H1 (cell line): ENCODE results near the gene SGMS1.

Experiments
- EZH2 ChIP-seq: fragments of 200-600 bp; sonication (generic); IDR thresholded peaks from 2 replicates; pipeline ENCODE4 v1.7.1; 2012; ENCODE audit warnings: low read depth, mild to moderate bottlenecking, moderate library complexity, low read length, inconsistent platforms; ENCODE audit not compliant: severe bottlenecking
- RXRA ChIP-seq: IDR thresholded peaks from 2 replicates; pipeline ENCODE4 v1.6.1; 2011; ENCODE audit warnings: low read depth, mild to moderate bottlenecking, low read length, moderate library complexity; ENCODE audit not compliant: insufficient read depth
- SP2 ChIP-seq: IDR thresholded peaks from 2 replicates; pipeline ENCODE4 v1.6.1; 2012; ENCODE audit warnings: mild to moderate bottlenecking, low read length, inconsistent platforms
- ZNF274 ChIP-seq: IDR thresholded peaks from 2 replicates; pipeline ENCODE4 v1.7.0; 2012; ENCODE audit warnings: low read length, borderline replicate concordance; ENCODE audit errors: extremely low read depth
- TF ChIP-seq, protein P1 (sequence below): IDR thresholded peaks from 2 replicates; pipeline ENCODE4 v1.6.1; 2011; ENCODE audit warnings: low read length, improper control_type of control experiment

DNA sequence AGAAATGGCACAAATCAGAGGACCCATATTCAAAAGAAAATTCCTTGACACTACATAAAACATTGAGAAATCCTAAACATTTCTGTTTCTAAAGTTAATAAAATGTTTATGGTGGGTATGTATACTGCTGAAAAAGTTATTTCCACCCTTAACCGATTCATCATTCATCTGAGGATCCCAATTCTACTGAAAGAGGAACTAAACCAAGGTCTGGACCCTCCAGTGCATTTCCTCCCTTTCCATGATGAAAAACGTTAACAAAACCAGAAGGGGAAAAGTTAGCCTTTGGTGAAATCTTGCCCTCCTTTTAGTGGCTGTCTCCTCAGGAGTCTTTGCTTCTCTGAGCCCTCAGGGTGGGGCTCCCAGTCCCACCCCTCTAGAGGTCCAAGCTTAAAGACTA is 227.9 kb downstream of the SGMS1 start:
- TF ChIP-seq ZNF274 (no peak), EZH2 (no peak), RXRA (no peak), SP2 (no peak)
- TF ChIP-seq, protein P1, sequence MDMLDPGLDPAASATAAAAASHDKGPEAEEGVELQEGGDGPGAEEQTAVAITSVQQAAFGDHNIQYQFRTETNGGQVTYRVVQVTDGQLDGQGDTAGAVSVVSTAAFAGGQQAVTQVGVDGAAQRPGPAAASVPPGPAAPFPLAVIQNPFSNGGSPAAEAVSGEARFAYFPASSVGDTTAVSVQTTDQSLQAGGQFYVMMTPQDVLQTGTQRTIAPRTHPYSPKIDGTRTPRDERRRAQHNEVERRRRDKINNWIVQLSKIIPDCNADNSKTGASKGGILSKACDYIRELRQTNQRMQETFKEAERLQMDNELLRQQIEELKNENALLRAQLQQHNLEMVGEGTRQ: no peak
